Right kidney (tissue), 1 donor: Measurements from ENCODE around the gene AGFG2.

Experiments used
- DNase-seq: peaks from one replicate; pipeline ENCODE4 v3.0.0-alpha.2; 2016

Gene AGFG2

DNA sequence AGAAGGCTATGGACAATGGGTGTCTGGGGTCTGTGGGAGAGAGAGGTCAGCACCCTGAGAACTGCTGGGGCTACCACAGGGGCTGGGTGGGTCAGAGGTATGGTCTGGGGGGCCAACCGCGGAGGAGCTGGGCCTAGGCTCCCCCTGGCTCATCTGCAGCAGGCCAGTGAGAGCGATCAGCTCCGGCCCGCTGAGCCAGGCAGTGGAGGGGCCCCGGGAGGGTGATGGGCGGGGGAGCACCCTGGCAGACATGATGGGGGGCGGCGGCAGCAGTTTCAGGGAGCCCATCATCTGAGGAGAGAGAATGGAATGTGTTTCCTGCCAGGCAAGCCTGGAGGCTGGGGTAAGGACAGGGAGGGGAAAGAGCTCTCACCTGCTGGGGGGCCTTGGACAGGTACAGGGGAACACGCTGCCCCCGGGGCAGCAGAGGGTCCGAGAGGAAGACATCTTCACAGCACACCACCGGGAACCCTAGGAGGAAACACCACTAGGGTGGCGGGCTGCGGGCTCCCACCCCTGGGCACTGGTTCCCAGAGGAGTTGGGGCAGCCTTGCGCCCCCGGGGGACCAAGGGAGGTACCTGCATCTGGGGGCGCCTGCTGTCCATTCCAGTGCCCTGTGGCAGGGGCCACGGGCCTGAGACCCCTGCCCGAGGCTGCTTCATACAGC is 33.4 kb downstream of the AGFG2 start:
- DNase-seq, result peak; percentile 50

DNA sequence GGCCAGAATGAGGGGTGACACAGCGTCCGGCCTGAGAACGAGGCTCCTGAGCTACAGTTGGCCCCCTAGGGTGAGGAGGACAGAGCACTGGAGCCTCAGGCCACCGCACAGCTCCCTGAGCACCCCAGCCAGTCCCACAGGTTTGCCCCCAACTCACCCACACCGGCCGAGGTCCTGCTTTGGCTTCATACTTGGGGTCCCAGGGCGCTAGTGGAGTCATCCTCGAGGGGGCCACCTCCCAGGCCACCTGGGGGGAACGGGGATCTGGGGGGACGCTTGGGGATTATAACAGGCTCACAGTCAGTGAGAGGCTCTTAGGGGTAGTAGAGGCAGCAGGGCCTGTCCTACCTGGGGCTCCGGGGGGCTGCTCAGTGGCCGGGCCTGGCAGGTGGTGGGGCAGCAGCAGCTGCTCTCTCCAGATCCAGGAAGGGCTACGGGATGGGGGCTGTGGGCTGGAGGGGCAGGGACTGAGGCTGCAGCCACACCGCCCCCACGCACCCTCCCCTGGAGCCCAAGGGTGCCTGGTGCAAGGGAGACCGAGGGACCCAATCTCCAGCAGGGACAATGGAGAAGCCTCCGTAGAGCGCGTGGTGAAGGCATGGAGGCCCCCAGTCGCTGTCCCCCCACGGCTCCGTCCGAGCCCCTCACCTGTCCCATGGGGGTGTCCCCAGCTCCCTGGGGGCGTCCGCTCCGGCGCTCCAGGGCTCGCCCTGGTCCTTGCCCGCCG is 34.1 kb downstream of the AGFG2 start:
- DNase-seq, result no peak

DNA sequence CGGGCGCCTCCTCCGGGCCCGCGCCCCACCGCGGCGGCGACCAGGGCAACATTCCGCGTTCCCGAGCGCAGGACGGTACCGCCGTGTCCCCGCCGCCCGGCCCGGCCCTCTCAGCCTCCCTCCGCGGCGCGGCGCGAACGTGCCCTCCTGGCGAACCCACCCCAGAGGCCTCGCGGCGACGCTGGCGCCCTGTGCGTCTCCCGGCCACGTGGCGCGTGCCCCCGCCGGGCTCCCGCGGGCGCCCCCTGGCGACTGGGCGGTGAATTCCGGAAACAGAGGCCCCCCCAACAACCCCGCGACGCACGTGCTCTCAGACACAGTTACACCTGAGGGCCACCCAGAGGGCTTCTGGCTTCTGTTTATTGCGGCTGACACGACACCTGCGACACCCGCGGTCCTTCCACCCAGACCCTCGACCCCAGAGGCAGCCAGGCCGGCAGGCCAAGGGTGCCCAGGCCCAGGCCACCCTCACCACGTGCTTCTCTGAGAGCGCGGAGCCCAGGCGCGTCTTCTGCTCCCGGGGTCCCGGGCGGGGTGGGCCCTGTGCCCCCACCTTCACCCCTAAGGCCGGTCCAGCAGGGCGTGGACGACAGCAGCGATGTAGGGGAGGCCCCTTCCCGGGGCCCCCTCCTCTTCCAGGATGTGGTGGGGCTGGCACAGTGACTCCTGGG is 34.8 kb downstream of the AGFG2 start, which contains the start of gene SAP25:
Gene SAP25 (minus strand): TSS at position 210 of the 671 bp plus-strand sequence. CDS start 158 bp downstream, at position 52.
- no peak for DNase-seq

- DNase-seq, result no peak
These were observed 35.6 kb downstream of the AGFG2 start for GRCh38 chr7:100574362-100575205.

DNA sequence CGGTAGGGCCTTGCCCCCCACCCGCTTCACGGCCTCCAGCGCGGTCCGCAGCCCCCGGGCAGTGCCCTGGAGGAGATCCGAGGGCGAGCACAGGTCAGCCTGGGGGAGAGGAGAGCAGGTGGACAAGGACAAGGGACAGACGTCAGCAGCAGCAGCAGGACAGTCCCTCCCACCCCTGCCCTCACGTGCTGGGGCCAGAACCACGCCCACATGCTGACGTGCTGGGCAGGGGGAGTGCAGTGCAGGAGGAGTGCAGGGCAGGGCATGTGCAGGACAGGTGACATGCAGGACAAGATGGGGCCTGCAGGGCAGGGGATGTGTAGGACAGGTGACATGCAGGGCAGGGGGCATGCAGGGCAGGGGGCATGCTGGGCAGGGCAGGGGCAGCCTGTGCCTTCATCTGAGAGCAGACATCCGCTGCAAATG is 36.2 kb downstream of the AGFG2 start:
- no peak for DNase-seq

DNA sequence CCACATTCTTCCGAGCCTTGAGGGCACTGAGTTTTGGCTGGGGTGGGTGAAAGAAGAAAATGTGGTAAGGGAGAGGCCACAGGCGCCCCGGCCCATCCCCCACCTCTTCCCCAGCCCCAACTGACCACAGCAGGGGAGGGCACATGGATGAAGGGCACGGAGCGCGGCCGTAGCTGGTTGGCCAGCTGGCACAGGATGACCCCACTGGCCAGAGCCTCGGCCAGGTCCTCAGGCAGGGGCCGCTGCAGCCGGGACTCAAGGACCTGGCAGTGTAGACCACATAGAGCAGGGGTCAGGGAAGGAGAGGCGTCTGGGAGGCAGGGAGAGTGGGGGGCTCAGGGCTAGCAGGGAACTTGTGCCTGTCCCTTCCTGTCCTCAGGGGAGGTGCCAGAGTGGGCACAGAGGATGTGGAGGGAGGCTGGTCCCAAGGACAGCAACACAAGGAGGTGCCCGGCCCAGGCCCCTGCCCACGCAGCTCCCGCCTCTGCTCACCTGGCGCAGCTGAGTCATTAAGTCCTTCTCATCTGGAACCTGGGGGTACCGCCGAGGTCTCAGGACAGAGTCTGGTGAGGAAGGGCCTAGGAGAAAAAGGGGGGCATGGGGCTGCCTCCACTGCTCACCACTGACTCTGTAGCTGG is 36.9 kb downstream of the AGFG2 start:
- no peak for DNase-seq

GRCh38 chr7:100576384-100576993 is 37.5 kb downstream of the AGFG2 start:
- no peak for DNase-seq

GRCh38 chr7:100577103-100577502 is 38.1 kb downstream of the AGFG2 start:
- no peak for DNase-seq

DNA sequence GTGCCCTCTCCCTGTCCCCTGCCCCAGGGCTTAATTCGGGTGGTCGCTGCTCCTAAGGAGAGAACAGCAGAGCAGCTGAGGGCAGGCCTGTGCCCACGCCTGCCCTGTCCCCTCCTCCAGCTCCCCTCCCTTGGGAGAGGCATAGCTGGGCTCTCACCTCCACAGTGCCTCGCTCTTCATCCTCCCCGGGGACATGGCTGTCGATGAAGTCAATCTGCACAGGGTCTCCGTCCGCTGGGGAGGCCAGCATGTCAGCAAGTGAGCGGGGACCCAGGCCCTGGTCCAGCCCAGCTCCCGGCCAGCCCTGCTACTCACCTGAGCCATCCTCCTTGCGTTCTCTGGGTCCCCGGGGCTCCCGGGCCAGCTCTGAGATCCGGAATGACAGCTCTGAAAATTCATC is 38.5 kb downstream of the AGFG2 start:
- DNase-seq, result no peak

DNA sequence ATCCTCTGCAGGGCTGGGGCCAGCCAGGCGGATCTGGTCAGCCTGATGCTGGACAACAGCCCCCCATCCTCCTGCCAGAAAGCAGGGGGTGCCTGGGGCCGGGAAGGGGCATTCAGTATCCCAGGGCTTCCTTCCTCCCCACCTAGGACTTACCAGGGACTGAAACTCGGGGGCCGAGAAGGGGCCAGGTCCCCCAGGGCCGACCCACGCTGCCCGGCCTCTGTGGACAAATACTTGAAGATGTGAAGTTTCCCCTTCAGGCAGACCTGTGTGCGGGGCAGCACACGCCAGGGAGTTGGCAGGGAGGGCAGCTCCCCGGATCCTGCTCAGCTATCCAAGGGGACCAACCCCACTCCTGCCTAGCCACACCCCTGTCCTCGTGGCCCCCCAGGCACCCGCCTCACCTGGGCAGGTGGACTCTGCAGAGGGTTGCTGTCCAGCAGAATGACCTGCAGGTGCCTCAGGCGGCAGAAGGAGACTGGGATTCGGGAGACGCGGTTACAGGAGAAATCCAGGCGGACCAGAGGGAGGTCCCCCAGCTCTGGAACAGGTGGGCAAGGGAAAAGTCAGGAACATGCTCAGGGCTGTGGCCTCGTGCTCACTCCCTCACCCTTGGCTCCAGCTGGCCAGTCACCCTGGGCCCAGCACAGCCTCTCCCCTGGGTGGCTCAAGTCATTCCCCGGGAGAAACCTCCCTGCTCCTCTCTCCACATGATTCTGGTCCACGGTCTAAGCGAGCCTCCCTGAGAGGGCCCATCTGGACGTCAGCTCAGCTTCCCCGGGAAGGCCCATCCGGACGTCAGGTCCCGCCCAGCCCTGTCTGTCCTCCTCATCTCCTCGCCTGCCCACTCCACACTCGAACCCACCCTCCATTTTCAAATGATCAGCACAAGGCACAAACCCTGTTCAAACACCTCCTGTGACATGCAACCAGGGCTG is 39.5 kb downstream of the AGFG2 start:
- no peak for DNase-seq

DNA sequence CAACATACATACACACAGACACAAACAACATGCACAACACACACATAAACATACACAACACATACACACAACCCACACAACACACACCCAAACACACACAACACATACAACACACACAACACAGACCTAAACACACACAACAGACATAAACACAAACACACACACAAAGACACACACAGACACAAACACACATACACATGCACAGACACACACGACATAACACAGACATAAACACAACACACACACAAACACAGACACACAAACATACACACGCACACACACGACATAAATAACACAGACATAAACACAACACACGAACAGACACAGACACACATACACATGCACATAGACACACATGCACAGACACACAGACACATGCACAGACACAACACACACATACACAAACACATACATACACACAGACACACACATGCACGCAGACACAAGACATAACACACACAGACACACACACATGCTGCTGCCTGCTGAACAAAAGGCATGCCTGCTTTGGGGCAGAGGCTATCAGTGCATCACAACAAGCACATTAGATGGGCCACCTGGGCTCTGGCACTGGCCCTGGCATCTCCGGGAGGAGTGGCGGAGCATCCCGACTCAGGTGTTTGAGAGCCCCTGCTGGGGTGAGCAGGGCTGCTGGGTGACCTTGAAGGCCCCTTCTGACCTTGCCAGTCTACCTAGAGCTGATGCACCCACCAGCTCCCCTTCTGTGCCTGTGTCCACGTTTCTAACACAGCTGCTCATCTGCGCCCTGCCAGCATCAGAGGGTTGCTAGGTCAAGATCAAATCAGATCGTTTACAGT is 41.7 kb downstream of the AGFG2 start:
- DNase-seq, result no peak

DNA sequence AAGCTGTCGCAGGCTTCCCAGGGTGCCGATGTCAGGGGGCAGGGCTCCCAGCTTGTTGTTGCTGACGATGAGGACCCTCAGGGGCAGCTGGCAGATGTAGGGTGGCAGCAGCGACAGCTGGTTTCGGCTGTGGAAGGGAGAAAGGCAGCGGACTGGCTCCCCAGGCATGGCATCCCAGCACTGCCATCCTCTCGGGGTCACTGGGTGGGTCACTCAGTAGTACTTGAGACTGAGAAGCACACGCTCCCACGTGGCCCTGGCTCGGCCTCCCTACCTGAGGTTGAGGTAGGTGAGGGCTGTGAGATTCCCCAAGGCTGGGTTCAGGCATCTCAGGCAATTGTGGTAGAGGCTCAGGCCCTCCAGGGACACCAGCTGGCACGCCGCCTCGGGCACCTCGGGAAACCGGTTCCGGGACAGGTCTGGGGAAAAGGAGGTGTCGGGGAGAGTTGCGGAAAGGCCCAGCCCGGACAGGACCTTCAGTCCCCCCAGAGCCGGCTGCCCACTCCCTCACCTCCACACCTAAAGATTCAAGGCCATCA is 43.1 kb downstream of the AGFG2 start:
- no peak for DNase-seq

DNA sequence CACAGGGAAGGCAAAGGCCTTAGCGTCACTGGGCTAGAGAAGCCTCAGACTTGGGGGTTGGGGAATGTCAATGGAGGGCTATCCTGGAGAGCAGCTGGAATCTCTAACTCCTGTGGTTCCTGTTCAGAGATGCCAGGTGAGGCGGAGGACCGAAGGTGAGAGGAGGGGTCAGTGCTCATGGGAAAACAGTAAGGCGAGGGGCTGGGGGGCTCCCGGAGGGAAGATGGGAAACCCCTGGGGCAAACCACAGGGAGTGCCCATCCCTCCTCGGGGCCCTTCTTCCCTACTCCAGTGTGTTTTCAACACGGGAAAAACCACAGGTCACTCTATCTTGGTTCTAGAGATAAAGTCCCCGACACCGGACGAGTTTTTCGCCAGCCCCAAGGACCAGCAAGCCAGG is 43.6 kb downstream of the AGFG2 start:
- DNase-seq, result no peak

GRCh38 chr7:100583132-100584053 is 44.4 kb downstream of the AGFG2 start:
- no peak for DNase-seq

GRCh38 chr7:100584054-100584682 is 45.2 kb downstream of the AGFG2 start:
- DNase-seq, result no peak

DNA sequence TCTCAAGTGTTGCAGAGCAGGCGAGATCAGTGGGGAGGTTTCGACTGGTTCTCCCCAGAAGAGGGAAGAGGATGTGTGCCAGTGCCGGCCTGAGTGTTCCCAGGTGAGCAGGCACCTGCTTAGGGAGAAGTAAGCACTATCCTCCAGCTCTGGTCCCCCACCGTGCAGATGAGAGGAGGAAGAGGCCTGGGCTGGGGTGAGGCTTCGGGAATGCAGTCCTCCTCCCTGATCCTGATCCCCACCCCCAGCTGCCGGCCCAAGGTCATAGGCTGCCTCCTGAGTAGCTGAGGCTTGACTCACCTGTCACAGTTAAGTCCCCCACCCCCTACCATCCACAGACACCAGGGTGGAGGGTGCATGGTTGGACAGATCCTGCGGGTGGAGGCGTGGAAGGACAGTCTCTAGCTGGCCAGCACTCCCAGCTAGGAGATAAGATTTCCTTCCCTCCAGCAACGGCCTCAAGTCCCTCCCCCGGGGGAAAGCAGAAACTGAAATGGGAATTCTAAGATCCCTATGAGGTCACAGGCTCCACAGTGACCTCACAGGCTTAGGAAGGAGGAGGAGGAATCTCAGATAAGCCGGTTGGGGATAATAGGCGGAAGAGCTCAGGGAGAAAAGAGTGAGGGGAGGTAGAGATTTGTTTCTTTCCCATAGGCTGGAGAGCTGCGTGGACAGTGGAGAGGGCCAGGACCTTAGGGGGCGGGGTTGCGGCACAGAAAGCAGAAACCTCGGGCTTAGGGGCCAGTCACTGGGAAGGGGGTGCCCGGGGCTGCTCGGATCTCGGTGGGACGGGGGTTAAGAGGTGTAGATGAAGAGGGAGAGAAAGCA is 45.9 kb downstream of the AGFG2 start:
- DNase-seq, result peak; percentile 57
